ENCODE measurements around the gene VIPR2.

GRCh38 chr7:159034988-159035387, 109.7 kb downstream of the VIPR2 start:
- TF ChIP-seq EP300 (conservative IDR thresholded peaks at IDR 0.05; ENCODE audit: poor library complexity, severe bottlenecking) = no peak
- no peak for TF ChIP-seq POLR2AphosphoS5 (IDR thresholded peaks at IDR 0.05)

All from neural cell (in vitro differentiated cells).